Measurements from ENCODE around the gene ZNF471. TPM values are rescaled to one million over a fixed set of nuclear protein-coding genes. Genes with fewer than 3 reads are reported as not detected.

Gene ZNF471
- total RNA-seq, result 7.6 TPM
- long read RNA-seq, result 0 reads

GRCh38 chr19:56507446-56508289, at the start of gene ZNF471:
Gene ZNF471 (plus strand): TSS chr19:56507855. CDS start chr19:56511572, 3,717 bp downstream.
- Histone ChIP-seq H3K27me3 (ENCODE audit: low read depth) (no peaks in the 10 kb centered on the region), H3K4me1 (peaks cover 8% of the 10 kb centered on the region), H3K9me3 (peaks cover 36% of the 10 kb centered on the region), H3K36me3 (no peaks in the 10 kb centered on the region), H3K27ac (peak within 1 kb of the TSS; percentile 91), H3K4me3 (peak within 1 kb of the TSS; percentile 62)
- no peak for TF ChIP-seq CTCF (IDR thresholded peaks at IDR 0.05)
- peak; percentile 100 for ATAC-seq
- intact Hi-C loops (cut with DNase I), result no loop called here
- DNase-seq, result peak; percentile 97

- Histone ChIP-seq H3K27me3 (ENCODE audit: low read depth) (peaks cover 4% of the 10 kb centered on the region), H3K4me3 (no peak overlapping the region), H3K36me3 (no peaks in the 10 kb centered on the region), H3K27ac (no peak overlapping the region), H3K9me3 (peaks cover 24% of the 10 kb centered on the region), H3K4me1 (no peaks in the 10 kb centered on the region)
- ATAC-seq (no peak), DNase-seq (no peak)
- TF ChIP-seq CTCF (IDR thresholded peaks at IDR 0.05), result no peak
- intact Hi-C loops (cut with DNase I), result no loop called here
Observed at GRCh38 chr19:56474308-56474707, 33.3 kb upstream of the ZNF471 start.

- ATAC-seq (no peak), DNase-seq (no peak)
- TF ChIP-seq CTCF (IDR thresholded peaks at IDR 0.05), result no peak
- intact Hi-C loops (cut with DNase I), result no loop called here
- Histone ChIP-seq H3K27ac (no peak overlapping the region), H3K36me3 (no peaks in the 10 kb centered on the region), H3K4me3 (no peak overlapping the region), H3K9me3 (peaks cover 25% of the 10 kb centered on the region), H3K27me3 (ENCODE audit: low read depth) (peaks cover 4% of the 10 kb centered on the region), H3K4me1 (no peaks in the 10 kb centered on the region)
Observed at GRCh38 chr19:56476093-56476492, 31.6 kb upstream of the ZNF471 start.

GRCh38 chr19:56476651-56477428, 30.8 kb upstream of the ZNF471 start, which contains the start of gene ZNF667:
Gene ZNF667 (minus strand): TSS chr19:56477345. CDS start chr19:56462370, 14,975 bp downstream.
- Histone ChIP-seq H3K4me1 (no peaks in the 10 kb centered on the region), H3K36me3 (no peaks in the 10 kb centered on the region), H3K27me3 (ENCODE audit: low read depth) (peaks cover 4% of the 10 kb centered on the region), H3K9me3 (peaks cover 23% of the 10 kb centered on the region), H3K27ac (peak within 1 kb of the TSS; percentile 50), H3K4me3 (peak within 1 kb of the TSS; percentile 76)
- TF ChIP-seq CTCF (IDR thresholded peaks at IDR 0.05), result no peak
- ATAC-seq, result peak in 1 of 2 donors; percentile 6
- no peak for DNase-seq
- intact Hi-C loops (cut with DNase I), result no loop called here

- Histone ChIP-seq H3K27me3 (ENCODE audit: low read depth) (peaks cover 4% of the 10 kb centered on the region), H3K27ac (peak overlapping the region; percentile 50), H3K4me3 (peak overlapping the region; percentile 76), H3K4me1 (no peaks in the 10 kb centered on the region), H3K36me3 (no peaks in the 10 kb centered on the region), H3K9me3 (peaks cover 27% of the 10 kb centered on the region)
- intact Hi-C loops (cut with DNase I), result no loop called here
- no peak for TF ChIP-seq CTCF (IDR thresholded peaks at IDR 0.05)
- peak; percentile 76 for DNase-seq
- peak; percentile 92 to 94 for ATAC-seq
Observed at GRCh38 chr19:56477429-56478338, 30.0 kb upstream of the ZNF471 start.
